Measurements from ENCODE around the gene LCN10.

The LCN10 gene

DNA sequence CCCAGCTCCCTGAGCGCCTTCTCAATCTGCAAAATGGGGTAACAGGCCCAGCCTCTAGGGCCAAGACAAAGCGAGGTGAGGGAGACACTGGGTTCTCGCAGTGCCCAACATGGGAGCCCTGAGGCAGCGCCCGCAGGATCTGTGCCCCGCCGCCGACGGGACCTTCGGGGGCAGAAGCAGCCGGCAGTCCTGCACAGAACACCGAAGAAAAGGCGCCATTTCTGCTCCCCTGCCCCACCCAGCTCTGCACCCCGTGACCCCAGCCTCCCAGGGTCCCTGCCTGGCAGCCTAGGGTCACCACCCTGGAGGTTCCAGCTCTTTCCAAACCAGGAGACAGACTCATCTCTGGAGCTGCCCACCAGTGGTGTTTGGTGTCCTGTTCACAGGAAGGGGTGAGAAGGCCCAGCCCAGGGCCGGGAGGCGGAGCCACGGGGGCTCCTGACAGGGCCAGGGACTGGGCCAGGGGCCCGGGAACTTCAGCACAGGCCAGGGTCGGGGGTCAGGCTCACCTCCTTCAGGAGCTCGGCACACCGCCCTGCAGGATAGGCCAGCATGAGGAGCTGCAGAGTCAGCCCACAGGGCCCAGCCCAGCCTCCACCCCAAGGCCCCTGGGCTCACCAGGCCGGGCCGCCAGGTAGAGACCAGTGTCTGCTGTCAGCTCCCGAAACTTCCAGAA lies 12.0 kb upstream of the LCN10 start:
- no peak for DNase-seq (ENCODE audit: low spot score)

DNA sequence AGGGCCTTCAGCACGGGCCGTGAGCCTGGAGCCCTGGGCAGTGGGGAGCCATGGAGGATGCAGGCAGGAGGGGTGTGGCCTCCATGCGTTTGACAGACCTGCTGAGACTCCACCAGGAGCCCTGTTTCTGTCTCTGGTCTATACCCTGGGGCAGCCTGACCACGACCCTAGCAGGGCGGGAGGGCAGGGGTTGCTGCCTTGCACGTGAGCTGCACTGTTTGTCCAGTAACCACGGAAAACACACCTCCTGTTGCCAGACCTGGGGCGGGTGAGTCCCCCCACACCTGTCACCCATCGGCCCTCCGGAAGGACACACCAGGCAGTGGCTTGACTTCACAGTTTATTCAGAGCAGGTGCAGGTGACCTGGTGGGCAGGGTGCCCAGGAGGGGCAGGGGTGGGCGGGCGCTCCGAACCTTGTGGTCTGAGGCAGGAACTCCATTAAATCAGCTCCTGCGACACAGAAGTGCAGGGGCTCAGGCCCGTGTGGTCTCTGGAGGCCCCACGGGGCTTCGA lies 11.4 kb upstream of the LCN10 start:
- no peak for DNase-seq (ENCODE audit: low spot score)

DNA sequence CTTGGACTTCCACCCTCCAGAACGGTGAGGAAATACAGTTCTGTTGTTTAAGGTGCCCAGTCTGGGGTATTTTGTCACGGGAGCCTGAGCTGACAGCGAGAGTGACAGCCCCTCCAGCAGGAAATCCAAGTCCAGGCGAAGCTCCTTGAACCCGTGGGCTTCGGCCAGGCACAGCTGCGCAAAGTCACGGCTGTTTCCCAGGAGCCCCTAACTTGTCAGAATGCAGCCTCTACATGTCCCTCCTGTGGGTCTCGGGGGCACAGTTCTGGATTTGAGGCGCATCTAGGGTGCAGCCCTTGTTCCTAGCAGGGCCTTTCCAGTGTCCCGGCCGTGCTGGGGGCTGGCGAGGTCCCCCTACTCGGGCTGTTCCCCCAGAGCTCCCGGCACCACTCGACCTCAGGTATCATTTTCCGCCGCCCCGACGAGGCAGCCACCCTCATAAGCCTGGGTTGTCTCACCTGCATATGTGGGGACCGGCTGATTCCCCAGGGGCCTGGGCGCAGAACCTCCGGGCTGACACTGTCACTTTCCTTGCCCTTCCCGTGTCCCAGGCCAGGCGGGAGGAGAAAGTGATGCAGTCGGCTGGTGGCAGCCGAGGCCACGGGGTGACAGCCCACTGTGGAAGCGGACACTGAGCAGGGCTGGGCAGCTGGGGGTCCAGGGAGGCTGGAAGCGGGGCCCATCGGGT lies 10.8 kb upstream of the LCN10 start:
- no peak for DNase-seq (ENCODE audit: low spot score)

DNA sequence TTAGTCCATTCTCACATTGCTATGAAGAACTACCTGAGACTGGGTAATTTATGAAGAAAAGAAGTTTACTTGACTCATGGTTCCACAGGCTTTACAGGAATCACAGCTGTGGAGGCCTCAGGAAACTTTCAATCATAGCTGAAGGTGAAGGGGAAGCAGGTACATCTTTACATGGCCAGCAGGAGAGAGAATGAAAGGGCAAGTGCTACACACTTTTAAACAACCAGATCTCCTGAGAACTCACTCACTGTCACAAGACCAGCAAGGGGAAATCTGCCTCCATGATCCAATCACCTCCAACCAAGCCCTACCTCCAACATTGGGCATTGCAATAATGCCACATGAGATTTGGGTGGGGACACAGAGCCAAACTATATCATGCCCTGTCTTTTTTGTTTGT lies 9.1 kb upstream of the LCN10 start:
- no peak for DNase-seq (ENCODE audit: low spot score)

DNA sequence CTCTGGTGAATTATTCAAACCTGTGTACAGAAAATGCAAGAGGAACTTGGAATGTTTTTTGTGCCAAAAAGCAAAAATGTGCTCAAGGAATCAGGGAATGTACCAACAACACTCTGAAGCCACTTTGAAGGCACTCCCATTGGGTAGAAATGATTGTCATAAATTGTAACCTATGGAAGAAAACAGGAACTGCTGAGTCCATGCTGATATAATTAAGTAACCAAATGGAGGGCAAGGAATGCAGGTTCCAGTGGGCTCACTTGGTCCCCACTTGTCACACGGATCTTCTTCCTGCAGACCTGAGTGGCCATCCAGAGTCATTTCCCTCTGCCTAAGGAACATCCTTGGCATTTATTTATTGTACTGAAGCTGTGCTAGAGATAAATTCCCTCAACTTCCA lies 8.5 kb upstream of the LCN10 start:
- no peak for DNase-seq (ENCODE audit: low spot score)

DNA sequence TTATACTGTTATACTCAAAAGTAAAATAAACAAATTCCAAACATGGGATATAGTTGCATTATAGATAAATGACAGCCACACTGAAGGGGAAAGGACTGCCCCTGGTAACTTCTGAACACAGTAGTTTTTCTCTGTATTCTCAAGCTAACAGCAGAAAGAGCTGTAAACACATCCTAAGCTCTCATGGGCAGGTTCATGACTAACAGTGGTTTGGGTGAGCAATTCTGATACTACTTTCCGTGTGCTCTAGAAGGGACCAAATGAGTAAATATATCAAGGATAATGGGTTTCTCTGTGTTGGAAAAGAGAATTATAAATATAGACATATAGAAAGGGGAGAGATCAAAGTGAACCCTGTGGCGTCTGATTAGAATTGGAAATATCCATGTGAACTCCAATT lies 7.8 kb upstream of the LCN10 start:
- no peak for DNase-seq (ENCODE audit: low spot score)

DNA sequence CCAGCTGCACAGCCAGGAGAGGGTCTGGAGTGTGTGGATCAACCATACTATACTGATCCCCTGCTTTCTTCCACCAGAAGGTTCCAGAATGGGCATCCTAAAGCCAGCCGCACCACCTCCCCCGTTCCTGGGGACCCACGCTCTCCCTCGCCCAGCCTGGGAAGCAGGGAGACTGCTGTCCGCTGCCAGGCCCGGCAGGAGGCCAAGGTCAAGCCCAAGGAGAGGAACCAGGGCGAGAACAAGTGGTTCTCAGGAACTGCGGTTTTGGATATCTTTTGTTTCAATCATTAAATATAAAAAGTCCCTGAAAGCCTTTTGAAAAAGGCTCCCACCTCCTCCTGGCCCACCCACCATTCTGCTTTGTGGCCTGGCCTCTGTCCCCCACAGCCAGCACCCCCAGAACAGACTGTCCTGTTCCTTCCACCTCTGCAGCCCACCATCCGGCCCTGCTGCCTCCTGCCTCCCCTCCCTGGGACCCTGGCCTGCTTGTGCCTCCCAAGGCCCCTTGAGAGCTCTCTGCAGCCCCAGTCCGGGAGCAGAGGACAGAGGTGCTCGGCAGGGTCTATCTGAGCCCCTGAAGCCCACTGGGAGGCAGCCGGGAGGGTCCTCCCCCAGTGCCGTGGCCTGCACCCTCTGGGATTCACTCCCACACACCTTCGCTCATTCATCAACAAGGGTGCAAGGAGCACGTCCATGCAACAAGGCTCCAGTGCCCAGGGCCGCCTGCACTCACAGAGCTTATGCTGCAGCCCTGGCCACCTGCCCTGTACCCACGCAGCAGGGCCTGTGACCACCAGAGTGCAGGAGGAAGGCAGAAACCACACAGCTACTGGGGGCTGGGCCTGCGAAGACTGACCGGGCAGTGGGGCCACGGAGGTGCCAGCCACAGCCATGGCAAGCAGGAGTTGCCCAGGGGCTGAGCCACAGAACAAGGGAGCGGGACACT lies 6.2 kb upstream of the LCN10 start:
- no peak for DNase-seq (ENCODE audit: low spot score)

DNA sequence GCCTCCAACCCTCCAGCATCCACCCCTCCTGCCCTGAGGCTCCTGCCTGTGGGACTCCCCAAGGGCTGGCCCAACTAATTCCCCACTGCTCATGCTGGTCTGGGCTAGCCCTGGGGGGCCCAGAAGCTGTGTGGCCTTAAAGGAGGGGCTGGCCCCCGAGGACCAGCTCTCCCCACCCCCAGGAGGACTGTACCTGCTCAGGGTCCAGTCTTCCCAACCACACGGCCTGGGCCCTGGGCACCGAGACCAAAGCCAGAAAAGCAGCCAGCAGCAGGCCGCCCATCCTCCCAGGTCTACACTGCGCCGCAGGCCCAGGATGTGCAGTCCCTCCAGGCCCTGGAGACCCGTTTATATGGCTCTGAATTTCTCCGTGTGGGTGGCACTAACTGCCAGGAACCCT lies 5.5 kb upstream of the LCN10 start, which contains the start of gene LCN6:
TSS of gene LCN6 (minus strand) at position 325 of the 400 bp plus-strand sequence. CDS start at position 283, 42 bp downstream.
- no peak for DNase-seq (ENCODE audit: low spot score)

DNA sequence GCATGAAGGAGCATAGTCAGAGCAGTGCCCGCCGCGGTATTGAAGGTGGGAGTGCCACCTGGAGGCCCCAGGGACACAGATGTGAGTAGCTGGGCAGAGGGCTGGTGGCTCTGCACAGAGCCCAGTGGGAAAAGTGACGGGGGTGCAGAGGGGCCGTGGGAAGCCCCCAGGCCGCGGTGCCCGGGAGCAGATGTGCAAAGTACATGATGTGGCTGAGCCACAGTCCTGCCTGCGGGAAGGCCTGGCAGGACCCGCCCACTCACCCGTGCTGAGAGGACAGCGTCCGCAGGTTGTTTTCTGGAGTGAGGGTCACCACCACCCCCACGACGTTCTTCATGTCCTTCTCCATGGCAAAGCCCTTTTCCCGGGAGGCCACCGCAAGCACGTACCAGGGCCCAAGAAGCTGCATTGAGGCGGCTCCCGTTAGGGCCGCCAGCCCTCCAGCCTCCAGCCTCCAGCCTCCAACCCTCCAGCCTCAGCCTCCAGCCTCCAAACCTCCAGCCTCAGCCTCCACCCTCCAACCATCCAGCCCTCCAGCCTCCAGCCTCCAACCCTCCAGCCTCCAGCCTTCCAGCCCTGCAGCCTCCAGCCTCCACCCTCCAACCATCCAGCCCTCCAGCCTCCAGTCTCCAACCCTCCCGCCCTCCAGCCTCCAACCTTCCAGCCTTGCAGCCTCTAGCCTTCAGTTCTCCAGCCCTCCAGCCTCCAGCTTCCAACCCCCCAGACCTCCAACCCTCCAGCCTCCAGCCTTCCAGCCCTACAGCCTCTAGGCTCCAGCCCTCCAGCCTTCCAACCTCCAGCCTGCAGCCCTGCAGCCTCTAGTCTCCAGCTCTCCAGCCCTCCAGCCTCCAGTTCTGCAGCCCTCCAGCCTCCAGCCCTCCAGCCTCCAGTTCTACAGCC lies 4.7 kb upstream of the LCN10 start:
- DNase-seq (ENCODE audit: low spot score), result no peak

DNA sequence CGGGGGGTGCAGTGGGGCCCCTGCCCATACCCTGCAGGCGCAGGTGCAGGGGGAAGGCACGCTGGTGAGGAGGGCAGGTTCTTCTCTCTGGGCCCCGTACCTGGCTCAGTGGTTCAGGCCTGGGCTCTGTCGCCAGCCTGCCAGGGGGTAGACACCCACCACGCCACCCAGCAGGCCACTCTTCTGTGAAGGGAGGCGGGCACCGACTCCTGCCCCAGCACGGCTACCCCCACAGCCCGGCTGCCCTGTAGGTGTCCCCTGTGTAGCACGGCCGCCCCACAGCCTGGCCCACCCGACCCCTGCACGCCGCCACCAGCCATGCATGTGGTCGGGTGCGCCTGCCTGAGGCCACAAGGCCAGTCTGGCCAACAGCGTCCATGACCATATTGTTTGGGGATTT lies 3.9 kb upstream of the LCN10 start:
- no peak for DNase-seq (ENCODE audit: low spot score)

DNA sequence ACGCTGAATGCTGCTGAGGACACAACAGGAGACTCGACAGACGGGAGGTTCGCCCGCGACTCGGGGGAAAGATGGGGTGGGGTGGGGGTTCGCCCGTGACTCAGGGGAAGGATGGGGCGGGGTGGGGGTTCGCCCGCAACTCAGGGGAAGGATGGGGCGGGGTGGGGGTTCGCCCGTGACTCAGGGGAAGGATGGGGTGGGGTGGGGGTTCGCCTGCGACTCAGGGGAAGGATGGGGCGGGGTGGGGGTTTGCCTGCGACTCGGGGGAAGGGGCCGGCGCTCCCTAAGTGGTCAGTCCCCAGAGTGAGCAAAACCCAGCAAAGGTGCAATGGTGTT lies 3.4 kb upstream of the LCN10 start:
- DNase-seq (ENCODE audit: low spot score), result no peak

DNA sequence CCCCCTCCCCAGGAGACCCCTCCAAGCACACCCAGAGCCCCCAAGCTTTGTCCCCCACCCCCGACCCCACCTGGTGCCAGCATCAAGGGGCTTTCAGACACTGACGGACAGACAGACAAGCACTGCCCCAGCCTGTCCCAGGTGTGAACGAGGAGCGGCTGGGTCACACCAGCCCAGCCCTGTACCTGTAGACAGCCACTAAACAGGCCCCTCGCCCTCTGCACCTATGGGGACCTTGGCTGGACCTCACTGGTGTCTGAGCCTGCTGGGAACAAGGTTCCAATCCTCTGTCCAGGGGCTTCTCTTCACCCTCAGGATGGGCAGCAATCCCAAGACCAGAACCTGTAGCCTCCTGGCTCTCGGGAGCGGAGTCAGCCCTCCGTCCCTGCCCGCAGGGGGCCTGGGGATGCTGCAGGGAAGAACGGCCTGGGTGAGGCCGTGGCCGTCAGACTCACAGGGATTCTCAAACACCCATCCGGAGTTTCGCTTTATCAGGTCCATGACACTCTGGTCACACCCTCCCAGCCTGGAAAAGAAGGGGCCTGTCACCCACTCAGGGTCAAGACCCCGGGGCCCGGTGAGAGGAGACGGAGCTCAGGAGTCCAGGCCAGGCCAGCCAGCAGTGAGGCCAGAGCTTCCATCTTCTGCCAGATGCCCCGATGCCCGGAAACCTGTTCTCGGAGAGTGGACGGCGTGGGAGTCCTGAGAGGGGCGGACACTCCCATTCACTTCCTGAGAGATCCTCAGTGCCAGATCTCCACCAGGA lies 2.8 kb upstream of the LCN10 start:
- no peak for DNase-seq (ENCODE audit: low spot score)

DNA sequence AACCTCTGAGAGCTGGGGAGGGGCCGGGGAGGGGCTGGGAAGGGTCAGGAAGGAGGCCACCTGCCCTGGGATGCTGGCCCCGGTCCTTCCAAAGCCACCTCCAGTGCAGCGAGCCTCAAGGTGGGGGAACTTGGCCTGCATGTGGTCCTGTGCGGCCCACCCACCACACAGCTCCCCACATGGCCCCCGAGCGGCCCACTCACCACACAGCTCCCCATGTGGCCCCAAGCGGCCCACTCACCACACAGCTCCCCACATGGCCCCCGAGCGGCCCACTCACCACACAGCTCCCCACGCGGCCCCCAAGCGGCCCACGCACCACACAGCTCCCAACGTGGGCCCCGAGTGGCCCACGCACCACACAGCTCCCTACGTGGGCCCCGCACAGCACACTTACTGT lies 2.0 kb upstream of the LCN10 start:
- no peak for DNase-seq (ENCODE audit: low spot score)

DNA sequence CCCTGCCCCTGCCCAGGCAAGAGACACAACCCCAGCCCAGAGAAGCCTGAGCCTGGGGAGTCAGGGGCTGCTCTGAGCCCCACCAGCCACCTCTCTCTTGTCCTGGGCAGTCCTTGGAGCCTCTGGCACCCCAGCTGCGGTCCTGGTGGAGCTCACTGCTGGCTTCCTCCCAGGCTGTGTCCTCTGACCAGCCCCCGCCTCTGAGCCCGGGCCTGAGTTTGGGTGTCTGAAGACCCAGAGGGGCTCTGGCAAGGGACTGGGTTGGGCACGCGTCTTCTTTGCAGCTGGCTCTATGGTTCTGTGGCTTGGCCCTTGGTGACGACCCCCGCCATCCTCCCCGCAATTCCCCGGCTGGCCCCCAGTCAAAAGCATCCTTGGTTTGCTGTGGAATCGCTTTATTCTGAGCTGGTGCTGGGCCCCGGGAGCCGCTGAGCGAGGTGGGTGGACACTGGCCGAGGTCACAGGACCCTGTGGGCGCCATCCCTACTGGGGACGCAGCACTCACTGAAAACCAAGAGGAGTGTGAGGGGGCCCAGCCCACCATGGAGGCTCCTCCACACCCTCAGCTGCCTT lies 985 bp upstream of the LCN10 start:
- DNase-seq (ENCODE audit: low spot score), result no peak

DNA sequence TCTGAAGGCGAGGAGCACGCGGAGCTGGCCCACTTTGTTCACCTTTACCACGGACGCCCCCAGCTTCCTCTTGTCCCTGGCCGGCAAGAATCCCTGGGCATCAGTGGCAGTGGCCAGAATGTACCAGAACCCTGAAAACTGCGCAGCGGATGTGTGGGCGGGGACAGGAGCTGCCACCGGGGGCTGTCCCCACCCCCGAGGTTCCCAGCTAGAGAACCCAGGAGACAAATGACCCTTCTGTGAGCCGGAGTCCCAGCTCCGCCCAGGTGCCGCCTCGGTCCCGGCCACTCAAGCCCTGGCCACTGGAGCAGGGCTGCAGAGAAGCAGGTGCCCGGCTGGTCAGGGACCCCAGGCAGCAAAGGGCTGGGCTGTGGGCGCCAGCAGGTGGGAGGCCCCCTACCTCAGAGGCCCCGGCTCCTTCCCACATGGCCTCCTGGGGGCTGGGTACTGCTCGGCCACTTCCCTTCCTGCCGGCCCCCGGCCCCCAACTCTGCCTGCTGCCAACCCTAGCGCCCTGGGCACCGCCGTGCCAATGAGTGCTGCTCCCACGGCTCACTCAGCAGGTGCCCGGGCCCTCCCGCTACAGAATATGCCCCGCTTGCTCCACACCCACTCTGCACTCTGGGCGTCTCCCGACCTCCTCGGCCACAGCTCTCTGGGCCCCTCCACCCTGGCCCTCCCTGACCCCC lies 713 bp downstream of the LCN10 start:
- DNase-seq (ENCODE audit: low spot score), result no peak

DNA sequence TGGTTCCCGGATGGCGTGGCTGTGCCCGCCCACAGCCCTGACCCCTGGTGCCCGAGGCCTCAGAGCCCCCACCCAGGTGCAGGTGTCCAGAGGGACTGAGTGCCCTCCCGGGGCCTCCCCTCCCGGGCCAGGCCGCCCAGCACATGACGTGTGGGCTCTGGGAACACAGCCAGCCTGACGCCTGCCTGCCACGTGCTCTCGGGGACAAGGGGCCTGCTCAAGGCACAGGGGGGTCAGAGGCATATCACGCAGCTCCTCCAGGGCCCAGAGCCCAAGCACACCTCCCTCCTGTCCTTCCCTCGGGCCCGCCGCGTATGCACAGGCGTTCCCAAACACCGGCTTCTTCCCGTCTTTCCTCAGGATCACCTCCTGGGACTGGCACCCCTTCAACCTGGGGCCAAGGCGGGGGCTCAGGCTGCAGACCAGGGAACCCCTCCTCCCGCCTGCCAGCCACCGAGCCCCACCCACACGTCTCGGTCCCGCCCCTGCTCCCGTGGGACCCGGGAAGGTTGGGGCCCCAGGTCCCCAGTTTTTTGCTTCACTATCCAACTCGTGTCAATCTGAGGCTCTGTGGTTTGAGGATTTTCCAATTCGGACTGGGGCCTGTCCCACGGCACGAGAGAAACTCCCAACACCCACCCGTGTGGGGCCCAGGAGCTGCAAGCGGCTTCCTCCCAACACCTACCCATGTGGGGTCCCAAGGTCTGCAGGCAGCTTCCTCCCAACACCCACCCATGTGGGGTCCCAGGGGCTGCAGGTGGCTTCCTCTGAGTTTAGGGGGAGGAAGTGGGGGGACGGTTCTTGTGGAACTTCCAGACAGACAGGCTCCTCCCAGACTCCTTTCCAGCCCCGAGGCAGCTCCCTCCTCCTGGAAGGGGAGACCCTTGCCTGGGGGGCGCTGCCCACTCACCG lies 1.5 kb downstream of the LCN10 start:
- DNase-seq (ENCODE audit: low spot score), result no peak

DNA sequence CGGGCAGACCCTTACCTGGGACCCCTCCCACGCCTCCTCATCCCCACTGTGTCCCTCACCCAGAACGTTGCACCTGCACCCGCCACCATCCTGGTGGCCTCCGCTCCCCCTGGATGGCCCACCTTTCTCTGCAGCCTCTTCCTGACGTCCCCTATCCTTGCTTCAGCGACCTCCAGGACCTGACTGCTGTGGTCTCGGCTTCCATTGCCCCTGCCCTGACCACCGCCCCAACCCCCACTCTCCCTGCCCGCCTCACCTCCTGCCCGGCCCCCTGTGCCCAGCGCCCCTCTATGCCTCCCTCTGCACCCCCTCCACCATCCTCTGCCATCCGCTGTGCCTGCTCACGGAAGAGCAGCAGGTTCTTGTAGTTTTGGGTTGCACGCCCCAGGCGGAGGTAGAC lies 2.2 kb downstream of the LCN10 start:
- no peak for DNase-seq (ENCODE audit: low spot score)

DNA sequence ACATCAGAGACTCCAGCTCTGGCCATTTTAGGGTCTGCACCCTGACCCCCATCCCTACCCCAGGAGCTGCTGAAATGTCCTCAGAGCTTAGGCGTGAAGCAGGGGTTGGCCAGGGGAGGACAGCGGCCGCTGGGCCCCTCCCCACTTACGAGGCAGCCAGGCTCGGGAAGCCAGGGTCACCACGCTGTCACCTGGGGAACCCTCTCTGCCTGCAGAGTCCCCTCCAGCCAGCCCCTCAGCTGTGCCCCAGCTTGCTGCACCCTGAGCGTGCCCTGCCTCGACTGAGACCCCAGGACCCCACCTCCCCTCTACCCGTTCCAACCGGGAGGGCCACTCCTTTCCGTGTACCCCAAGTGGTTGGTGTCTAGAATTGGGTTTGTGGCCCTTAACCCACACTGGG lies 2.7 kb downstream of the LCN10 start:
- DNase-seq (ENCODE audit: low spot score), result no peak

DNA sequence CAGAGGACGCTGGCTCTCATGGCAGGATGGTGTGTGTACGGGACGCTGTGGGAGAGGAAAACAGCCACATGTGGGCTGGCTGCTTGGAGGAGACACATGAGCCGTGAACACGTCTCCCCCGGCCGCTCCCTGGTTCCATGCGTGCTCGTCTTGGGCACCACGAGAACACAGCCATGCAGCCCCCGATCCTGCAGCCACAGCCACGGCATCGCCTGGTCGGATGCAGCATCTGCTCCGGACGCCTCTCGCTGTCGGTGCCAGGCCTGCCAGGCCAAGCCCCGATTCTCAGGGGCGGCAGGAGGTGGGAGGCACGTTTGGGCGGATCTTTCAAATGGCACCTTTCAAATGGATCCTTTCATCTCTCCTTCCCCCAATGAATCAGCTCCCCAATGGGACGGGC lies 3.2 kb downstream of the LCN10 start:
- no peak for DNase-seq (ENCODE audit: low spot score)
